Putamen (tissue), 1 donor: ENCODE data around the gene MEX3C.

Experiments
- DNase-seq: peaks from one replicate; pipeline ENCODE4 v3.0.0-alpha.2; 2016; ENCODE audit warnings: low spot score

MEX3C gene

DNA sequence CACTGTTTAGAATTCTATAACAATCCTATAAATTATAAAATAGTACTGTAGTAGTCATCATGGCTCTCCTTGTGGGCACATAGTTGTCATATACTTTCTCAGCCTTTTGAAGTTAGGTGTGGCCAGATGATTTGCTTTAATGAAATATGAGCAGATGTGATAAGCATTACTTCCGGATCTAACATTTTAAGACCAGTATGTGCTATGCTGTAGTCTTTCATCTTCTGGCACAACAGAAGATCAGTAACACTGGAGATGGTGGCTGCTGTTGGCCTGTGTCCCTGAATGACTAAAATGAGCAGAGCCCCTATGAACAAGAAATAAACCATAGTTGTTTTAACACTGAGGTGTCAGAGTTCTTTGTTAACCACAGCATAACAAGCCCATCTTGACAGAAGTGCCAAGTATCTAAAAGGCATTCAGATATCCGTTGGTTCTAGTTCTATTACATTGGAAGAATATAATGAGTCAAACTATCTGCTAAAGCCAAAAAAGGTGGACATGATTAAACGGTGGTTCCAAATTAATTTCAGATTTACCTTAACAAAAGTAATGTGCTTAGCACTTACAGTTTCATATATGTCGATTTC lies 6.3 kb downstream of the MEX3C start:
- DNase-seq: no peak

DNA sequence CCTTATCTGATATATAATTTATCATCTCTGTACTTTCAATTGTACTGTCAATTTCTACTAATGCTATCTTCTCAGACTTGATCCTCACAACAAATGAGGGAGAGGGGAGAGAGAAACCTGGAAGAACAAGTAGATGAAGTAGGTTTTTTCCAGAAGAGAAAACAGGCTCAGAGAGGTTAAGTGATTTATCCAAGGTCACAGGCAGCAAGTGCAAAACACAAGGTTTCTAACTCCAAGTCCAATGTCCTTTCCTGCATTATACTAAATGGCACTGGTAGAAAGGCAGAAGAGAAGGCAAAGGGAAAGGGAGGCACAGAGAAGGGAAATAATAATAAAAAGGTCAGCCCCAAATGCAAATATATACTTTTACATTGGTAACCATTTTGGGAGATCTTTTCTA lies 7.5 kb downstream of the MEX3C start:
- DNase-seq: no peak

DNA sequence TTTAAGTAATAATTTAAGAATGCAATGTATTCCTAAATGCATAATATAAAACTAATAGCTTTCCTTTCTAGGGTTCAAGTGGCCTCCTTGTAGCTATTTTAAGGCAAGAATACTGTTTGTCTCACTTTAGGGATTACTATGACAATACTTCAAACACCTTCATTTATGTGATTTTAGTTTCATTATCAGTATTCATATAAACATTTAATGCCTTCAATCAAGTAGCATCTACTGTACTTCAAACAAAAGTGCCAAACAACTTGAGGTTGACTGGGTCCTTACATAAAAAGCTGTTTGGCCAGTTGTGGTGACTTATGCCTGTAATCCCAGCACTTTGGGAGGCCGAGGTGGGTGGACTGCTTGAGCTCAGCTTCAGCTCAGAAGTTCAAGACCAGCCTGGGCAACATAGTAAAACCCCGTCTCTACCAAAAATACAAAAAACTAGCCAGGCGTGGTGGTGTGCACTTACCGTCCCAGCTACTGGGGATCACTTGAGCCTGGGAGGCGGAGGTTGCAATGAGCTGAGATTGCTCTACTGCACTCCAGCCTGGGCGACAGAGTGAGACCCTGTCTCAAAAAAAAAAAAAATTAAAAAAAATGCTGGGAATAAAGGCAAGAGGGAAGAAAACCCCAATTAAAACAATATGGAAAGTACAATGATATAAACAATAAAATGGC lies 9.3 kb downstream of the MEX3C start:
- DNase-seq: no peak

DNA sequence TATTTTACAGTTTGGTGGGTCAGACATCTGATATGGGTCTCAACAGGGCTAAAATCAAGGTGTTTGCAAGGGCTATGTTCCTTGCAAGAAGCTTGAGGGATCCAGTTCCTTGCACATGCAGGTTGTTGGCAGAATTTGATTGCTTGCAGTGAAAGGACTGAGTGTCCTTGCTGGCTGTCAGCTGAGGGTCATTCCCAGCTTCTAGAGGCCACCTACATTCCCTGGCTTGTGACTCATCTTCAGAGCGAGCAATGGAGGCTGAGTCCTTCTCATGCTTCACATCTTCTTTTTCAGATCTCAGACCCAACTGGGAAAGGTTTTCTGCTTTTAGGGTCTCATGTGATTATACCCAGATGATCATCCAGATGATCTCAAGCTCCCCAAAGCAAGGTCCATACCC lies 12.4 kb downstream of the MEX3C start:
- DNase-seq: no peak

DNA sequence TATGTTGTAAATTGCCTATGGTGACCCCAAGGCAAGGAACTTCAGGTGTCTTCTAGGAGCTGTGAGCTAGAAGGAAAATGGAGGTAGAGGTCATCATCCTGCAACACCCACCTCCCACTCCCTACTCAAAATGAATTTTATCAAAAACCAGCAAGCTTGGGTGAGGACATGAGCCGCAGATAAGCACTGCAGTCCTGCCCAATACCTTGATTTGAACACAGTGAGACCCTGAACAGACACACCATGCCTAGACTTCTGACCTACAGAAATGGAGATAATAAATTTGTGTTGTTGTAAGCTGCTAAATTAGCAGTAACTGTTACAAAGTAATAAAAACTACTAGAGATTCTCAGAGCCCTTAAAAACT lies 13.4 kb downstream of the MEX3C start:
- DNase-seq: no peak

DNA sequence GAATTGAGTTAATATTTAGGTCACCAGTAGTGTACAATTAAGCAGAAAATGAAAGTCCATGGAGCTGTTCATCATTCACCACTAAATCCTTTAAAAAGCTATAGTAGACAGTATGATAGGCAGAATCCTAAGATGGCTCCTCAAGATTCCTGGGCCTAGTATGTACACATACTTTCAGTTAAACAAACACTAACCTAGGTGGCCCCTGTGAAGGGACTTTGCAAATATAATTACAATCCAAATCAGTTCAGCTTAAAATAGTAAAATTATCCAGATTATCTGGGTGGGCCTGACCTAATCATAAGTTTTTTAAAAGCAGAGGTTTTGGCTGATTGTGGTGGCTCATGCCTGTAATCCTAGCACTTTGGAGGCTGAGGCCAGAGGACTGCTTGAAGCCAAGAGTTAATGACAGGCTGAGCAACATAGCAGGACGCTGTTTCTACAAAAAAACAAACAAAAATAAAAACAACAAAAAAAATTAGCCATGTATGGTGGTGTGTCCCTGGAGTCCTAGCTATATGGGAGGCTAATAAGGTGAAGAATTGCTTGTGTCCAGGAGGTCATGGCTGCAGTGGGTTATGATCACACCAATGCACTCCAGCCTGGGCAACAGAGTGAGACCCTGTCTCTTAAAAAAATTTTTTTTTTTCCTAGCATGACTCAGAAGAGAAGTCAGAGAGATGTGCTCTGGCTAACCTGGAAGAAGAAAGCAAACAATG lies 13.9 kb downstream of the MEX3C start:
- no peak for DNase-seq

DNA sequence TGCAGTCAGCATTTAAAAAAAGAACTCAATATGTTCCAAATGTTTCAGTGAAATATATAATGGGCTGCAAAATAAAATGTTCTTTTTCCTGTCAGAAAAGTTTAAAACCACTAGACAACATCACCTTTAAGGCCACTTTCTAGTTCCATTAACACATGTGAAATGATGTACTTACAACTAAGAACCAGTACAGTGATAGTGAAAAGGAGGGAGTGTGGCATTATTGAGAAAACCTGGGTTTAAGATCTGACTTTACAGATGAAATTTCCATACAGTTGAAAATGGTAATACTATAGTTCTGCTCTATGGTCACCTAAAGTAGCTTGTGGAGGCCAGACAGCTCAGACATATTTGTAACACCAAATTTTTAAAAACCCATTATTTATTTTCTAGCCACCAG lies 14.7 kb downstream of the MEX3C start:
- no peak for DNase-seq

DNA sequence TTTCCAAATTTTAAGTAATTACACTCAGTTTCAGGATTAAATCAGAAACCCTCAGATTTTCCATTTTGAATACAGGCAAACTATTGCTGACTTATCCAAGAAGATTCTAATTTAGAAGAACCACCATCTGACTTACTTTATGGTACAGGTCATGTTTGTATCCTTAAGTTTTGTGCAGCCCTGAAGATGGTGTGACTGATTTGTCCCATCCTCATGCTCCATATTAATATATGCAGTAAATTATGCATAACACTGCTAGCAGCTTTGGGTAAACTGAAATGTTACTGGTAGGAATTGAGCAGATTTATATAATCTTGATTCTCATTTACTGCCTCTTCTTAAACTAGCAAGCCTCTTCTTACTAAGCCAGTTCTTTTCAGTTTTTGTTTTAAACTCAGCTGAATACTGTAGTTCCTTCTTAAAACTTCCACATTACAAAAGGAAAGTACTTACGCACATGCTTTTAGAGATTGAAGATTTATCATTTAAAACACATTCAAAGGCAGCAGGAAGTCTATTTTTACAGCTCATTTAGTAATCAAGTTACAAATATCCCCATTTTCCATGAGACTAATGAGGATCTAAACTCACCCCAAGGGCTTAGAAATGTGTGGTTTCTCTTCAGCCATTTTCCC lies 25.7 kb downstream of the MEX3C start:
- DNase-seq: no peak

DNA sequence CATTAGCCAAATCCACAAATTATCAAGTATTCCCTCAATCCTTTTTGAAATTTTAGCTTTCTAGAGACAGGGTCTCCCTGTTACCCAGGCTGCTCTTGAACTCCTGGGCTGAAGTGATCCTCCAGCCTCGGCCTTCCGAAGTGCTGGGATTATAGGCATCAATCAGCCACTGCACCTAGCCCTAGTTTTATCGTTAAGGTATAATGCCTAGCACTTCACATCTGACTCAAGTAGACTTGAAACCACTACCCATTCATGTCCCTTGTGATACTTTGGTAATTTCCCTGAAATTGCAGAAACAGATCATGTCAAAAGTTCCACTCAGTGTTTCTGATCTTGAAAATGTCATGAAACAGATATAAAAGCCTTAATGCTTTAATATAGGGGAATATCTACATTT lies 26.3 kb downstream of the MEX3C start:
- no peak for DNase-seq

DNA sequence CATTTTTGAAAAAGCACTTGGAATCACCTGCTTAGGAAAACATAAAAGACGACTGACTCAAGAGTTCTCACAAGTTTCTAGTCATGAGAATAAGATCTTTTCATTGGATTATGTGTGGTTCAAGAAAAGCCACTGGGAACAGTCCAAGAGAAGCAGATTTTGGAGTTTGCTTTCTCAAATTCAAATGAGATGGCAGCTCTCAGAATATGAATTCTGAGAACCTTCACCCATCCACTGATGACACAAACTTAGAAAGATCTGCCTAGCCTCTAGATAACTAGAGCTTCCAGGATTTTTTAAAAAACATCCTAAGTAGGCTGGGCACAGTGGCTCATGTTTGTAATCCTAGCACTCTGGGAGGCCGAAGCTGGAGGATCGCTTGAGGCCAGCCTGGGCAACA lies 26.8 kb downstream of the MEX3C start:
- no peak for DNase-seq

DNA sequence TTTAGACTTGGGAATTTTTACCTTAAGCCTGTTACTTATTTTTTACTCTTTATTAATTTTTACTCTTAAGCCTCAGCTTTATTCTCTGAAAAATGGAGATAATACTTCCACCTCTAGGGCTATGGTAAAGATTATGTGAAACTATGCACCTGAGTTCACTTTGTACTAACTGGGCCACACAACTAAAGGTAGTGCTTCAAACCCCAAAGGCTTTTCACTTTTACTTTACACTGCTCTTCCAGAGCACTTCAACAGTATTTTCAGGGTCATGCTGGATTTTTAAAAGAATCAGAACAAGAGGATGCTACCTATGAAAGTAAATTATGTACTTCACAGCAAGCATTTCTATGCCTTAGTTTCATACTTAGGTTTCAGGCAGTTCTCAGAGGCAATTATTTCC lies 27.8 kb downstream of the MEX3C start:
- DNase-seq: no peak

DNA sequence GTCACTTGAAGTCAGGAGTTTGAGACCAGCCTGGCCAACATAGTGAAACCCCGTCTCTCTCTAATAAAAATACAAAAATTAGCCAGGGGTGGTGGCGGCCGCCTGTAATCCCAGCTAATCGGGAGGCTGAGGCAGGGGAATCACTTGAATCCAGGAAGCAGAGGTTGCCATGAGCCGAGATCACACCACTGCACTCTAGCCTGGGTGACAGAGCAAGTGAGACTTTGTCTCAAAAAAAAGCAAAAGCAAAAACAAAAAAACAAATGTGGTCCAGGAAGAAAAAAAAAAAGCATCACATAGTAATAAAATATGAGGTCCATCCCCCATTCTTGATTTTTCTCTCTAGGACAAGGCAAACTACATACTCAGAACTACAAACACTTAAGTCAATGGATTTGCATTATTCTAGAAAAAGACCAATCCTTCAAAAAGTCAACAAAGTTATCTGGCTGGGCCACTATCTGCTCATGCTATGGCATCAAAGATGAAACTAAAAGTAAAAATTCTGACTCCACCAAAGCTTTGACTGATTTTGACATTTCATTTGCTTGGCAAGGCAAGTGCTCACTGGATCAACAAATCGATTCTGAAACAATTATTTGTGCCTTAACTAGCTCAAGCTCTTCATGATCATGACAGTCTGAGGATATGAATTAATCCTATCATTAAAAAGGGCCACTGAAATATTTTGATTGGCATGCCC lies 28.4 kb downstream of the MEX3C start:
- DNase-seq: no peak

DNA sequence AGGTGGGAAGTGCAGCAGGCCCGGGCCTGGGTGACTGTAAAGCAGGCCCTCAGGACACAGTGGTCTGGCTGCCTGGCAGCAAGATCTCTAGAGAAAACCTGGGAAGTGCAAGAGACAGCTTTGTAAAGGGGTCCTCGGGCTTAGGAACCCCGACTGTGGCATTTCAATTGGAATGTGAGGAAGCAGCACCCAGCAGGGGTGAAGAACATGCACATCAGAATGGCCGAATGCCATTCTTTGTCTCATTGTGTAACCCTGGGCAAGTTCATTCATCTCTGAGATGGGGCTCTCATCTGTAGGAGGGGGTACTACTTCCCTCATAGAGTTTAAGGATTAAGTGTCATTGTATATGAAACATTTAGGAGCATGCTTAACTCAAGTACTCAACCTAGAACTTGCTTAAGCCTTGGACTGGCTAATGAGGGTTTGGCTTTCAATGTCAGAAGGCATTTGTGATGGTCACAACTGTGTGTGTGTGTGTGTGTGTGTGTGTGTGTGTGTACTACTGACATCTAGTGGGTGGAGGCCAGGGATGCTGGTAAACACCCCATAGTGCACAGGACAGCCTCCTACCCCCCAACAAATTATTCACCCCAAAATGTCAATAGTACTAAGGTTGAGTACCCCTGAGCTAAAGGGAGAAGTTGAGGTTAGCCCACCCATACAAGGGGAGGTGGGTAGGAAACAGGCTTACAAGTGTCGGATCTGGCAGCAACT lies 29.3 kb downstream of the MEX3C start:
- no peak for DNase-seq

DNA sequence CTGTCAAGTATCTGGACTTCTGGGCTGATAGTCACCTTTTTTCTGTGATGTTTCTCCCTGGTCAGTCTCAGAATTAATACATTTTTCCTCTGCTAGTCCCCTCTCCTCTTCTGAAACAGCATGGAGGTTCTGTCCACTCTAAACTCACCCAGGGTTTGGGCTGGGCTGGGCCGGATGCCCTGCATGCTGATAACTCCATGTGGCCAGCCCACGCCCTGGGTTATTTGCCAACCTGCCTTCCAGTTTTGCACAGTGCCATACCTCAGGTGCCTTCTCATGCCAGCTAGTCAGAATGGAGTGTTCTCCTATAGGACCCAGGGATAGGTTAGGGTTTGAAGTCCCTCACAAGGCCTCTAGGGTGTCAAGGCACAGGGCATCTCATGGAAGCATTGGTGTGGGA lies 32.2 kb downstream of the MEX3C start:
- DNase-seq: no peak

DNA sequence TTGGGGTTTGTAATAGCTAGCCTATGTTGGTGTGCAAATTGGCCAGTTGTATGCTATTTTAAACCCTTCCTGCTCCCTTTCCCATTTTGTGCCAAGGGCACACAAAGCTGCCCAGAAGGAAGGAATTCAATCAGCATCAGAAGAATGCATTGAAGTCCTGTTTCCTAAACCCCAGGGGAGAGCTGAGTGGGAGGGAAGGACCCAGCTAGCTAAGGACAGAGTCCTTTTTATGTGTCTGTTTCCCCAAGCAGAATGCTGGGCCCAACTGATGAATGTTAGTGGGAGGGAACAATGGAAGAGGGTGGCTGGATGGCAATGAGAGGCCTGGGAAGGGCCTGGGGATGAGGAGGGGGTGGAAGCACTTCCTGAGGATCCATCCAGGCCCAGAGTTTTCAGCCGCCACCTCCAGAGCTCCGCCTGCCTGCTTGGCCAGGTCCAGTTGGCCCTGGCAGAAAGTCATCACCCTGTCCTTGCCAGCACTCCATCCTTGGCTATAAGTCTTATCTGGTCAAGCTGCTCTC lies 32.7 kb downstream of the MEX3C start:
- DNase-seq: no peak

DNA sequence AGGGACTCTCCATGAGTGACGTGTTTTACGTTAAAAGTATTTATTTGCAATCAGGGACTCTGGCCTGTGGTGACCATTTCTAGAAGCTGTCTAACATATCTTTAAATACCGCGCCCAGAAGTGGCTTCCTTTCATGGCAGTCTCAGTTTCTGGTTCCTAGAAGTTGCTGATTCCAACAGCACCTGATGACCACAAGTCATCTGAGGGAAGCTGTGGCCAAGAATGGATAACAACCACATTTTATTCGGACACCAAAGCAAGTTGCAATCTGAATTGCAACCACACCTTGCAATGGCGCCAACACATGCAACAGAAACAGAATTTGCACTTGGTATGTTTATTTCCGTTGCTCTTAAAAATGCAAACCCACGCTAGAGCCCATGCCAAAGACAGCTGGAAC lies 33.1 kb downstream of the MEX3C start:
- no peak for DNase-seq

DNA sequence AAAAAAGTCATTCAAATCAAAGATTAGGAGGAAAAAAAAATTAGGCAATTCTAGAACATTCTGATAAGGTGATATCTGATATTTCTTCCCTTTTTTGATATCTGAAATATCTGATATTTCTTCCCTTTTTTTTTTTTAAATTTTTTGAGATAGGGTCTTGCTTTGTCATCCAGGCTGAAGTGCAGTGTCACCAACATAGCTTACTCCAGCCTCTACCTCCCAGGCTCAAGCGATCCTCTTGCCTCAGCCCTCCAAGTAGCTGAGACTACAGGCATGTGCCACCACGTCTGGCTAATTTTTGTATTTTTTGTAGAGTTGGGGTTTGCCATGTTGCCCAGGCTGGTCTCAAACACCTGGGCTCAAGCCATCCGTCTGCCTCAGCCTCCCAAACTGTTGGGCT lies 33.9 kb downstream of the MEX3C start:
- no peak for DNase-seq

DNA sequence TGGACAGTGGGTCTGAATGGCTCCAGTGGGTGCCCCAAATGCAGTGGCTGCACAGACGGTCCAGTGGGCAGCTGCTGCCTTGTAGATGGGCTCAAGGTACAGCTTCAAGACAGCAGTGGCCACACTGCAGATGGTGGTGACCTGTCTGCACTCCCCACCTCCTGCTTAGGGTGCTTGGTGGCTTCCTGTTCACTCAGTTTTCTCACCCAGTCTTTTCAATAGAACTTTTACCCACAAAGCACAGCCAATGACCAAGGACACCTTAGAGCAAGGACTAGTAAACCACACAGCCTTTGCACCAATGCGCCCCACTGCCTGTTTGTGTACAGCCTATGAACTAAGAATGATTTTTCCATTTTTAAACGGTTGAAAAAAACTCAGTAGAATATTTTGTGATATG lies 34.9 kb downstream of the MEX3C start:
- no peak for DNase-seq

DNA sequence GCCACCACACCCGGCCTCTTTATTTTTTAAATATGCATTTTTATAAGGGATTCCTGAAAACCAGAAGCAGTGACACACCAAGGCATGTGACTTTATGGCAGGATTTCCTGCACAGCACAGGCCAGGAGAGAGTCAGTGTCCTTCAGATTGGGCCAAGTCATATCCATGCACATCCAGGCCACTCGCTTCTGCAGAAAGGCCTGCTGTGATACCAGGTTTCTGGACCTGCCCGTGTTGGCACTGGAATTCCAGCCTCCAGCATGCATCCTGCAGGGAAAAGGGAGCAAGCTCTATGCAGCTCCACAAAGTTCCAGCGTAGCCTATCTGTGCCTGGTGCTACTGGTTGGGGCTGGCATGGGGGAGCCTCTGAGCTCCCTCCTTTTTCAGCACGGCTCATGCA lies 36.8 kb downstream of the MEX3C start:
- no peak for DNase-seq

DNA sequence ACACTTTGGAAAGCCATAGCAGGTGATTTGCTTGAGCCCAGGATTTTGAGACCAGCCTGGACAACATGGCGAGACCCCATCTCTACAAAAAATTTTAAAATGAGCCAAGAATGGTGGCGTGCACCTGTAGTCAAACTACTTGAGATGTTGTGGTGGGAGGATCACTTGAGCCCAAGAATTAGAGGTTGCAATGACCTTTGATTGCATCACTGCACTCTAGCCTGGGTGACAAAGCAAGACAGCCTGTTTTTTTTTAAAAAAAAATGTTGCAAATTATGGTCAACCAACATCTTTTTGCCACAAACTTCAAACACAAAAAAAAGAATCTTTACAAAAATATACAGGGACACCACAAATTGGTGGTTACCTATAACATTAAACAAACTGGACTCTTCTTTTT lies 40.3 kb downstream of the MEX3C start:
- no peak for DNase-seq

DNA sequence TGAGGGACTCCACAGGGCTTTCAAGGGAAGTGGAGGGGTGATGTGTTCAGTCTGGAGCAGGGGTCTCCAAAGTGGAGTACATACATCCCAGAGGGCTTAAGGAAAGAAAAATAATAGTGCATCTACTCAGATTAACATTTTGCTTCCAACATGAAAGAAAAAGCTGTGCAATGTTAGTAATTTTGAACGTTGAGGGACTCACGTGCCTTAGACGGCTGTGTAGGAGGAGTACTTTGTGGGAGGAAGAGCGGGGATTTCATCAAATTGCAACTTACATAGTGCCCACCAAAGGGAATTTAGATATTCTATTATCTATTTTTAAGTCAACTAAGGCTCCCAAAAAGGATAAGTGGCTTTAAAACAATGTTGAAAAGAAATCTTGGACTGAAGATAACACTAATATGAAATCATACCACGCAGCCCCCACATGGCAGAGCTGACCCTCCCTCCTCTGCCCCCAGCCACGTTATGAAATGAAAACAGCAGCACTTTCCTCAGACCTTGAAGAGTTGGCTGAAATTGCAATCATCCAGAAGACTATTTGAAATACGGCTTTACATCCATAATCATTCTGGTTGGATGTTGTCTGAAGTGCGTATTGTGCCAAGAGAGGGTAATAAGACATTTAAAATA lies 42.9 kb downstream of the MEX3C start:
- no peak for DNase-seq
